CD4-positive, alpha-beta T cell treated with Interleukin-15 for 1 hour (primary cell): Measurements from ENCODE around the gene TAOK3.
"Not testable (repeated sequence)": the region's sequence is repeated elsewhere in the genome, so short reads cannot be mapped to it uniquely, and the experiment has no call there.

Source experiments
- DNase-seq: peaks from one replicate; pipeline ENCODE4 v3.0.0-alpha.2; 2020

Gene TAOK3

DNA sequence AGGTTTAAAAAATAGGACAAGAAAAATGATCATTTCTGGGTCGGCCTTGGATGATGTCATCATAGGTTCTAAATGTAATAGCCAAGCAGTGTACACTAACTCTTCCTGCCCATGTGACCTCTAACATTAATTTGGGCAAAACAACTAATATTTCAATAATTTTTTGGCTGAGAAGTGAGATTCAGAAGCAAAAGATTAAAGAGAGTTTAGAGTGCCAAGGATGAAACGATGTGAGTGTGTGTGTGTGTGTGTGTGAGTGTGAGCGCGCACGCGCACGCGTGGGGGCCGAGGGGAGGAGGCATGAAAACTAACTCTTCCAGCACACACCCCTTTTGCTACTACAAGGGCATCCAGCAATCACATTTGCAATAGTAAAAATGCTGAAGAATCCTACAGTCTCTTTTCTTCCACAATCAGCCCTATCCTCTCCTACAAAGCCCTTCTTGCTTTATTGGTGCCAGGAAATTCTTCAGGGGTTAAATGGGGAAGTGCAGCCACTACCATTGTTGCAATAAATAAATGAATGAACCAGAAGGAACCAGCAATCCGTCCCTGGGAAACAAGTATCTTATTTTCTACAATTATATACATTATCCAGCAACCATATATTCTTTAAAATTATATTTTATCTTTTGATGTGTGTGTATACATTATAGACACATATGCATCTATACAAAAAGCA is 183.9 kb downstream of the TAOK3 start:
- no peak for DNase-seq

- no peak for DNase-seq
Measured at GRCh38 chr12:118187751-118188435, 184.8 kb downstream of the TAOK3 start.

DNA sequence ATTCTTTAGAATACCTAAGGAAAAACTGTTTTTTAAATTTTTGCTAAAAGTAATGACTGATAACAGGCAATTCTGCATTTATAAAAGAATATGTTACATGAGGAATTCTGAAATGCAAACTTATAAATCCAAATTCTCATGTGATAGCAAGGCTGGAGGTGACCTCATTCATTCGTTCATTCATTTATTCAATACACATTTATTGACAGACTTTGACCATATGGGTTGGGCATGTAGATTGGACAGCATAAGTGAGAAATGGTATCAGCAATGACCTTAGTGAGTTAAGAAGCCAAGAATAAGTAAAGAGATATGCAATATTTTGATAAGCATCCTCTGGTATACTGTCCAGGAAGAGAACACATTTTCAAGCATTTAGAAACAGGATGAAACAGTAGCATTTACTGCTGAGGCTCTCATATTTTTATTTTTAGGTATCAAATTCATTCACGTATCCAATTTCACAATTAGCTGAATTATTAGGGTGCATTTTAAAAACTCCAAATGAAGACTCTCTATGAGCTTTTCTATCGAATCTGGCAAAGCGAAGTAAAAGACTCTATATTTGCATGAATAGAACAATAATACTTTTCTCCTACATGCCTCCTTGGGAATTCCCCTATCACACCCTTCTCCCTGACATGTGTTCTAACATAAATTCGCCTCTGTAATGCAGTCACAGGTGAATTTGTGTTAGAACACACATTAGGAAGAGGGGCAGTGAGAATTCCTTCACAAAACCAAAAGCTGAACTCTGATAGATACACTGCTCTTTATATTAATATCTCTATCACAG is 186.9 kb downstream of the TAOK3 start:
- no peak for DNase-seq

DNA sequence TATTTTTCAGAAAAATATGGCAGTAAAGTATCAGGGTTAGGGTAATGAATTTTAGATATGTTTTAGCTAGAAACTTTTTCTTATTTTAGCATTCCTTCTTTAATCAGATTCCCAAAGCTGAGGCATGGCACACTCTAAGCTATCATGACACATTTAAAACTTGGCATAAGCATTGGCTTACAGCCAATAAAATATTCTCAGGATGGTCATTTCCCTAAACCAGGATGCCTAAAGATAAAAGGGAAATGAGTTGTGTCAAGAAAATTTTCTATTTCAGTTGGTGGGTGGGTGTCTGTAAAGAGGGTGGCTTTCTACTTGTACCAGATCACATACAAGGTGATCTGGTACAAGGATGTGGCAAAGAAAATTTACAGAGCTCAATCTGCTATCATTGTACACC is 189.0 kb downstream of the TAOK3 start:
- DNase-seq = no peak

DNA sequence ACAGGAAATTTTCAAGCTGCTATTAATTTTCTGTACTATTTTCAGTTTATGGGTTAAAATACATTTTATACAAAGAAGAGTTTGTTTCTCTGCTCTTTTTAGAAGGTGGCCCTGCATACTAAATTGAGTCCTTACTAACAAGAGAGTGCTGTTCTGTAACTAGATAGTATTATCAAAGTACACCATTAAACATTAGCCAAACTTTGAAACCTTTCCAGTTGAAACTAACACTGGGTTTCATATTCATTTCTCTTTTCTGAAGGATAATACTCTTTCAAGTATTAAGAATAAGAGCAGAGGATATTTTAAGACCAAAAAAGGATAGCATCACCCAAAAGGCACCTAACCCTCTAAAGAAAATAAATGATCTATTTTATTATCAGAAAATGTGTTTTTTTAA is 189.6 kb downstream of the TAOK3 start:
- no peak for DNase-seq

DNA sequence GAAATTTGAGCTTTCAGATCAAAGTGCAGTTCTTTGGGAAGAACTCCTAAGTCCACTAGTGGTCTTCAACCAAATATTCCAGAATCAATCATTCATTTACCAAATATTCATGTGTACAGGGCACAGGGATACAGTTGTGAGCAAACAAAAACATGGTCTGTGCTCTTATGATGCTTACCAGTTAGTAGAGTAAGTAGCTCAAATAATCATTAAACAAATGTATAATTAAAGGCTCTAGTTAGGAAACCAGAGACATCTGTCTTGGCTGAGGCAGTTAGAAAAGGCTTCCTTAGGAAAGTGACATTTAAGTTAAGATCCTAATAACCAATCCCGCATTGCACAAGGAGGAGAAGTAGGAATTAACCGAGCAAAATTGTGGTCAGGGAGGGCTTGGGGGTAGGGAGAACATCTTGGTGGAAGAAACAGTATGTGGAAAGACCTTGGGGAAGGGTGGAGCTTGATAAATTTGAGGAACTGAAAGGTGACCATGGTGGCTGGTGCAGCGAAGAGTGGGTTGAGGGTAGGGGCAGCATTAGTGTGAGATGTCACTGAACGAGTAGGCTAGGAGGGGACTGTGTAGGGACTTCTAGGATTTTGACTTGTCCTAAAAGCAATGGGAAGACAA is 196.8 kb downstream of the TAOK3 start:
- DNase-seq = peak; percentile 23

- DNase-seq = no peak
Measured at GRCh38 chr12:118166946-118167345, 205.8 kb downstream of the TAOK3 start.

GRCh38 chr12:118164798-118165486 is 207.8 kb downstream of the TAOK3 start:
- no peak for DNase-seq

DNA sequence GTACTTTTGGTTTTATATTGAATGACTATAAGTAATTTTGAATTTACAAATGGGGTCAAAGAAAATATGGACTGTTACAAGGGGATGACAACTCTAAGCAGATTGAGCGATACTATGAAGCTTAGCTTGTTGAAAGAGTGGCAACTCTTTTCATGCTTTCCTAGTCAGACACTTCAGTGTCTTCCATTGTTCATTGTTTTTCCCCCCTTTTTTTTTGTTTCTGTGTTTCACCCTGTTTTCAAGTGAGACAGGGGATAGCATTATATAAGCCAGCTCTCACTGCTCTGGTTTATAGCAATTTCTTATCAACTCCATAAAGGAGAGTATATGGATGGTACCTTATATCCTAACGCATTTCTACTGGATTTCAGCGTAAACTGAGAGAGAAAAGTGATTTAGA is 212.2 kb downstream of the TAOK3 start:
- DNase-seq = no peak

DNA sequence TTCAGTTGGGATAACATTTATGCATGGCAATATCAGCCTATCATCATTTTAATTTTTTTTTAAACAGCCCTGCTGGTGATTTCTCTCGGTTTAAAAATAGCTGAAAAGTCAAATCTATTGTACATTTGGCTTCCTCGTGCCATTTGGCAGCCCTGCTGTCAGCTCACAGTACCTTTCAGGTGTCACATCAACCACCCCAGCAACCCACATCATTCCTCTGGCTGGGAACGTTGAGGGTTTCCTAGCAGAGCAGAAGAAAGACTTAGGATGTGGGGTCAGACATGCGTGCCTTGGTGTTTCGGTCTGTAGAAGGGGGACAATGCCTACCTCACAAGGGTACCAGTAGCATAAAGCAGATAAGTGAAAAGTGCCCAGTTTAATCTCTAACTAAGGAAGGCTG is 221.0 kb downstream of the TAOK3 start:
- DNase-seq = no peak

GRCh38 chr12:118150625-118151024 is 222.1 kb downstream of the TAOK3 start:
- DNase-seq = no peak

DNA sequence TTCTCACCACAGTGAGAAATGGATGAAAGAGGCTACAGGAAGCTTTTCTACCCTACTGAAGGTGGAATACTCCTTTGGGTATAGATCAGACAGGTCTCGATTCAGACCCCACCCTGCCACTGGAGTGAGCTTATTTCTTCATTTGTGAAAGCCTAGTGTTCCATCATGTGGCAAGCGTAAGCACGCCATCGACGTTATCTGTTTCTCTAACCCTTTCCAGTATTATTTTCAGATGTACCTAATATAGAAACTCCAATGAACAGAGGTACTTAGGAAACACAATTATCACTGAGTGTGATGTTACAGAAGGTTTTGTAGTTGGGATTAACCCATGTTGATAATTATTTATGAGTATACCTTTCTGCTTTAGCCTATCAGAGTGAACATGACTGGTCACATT is 224.4 kb downstream of the TAOK3 start:
- no peak for DNase-seq

- no peak for DNase-seq
Measured at GRCh38 chr12:118145798-118146156, 226.9 kb downstream of the TAOK3 start.

DNA sequence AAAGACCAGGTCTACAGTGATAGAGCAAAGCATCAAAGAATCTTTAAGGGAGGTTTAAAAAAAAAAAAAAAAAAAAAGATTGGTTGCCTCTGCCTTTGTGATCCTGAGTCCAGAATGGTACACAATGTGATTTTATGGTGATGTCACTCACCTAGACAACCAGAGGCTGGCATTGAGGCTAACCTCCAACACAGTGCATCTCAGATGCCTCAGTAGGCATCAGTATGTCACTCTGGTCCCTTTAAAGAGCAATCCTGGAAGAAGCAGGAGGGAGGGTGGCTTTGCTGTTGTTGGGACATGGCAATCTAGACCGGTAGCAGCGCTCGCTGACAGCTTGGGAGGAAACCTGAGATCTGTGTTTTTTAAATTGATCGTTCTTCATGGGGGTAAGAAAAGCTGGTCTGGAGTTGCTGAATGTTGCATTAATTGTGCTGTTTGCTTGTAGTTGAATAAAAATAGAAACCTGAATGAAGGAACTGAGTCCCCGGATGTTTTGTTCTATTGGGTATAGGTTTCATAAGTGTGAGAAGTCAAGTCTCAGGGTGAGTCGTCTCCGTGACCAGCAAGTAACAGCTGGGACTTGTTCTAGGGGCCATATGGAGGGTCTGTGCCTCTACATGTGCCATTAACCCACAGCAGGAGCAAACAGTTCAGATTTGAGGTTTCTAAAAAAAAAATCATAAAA is 227.5 kb downstream of the TAOK3 start:
- no peak for DNase-seq

- DNase-seq = no peak
Measured at GRCh38 chr12:118144499-118144898, 228.2 kb downstream of the TAOK3 start.

DNA sequence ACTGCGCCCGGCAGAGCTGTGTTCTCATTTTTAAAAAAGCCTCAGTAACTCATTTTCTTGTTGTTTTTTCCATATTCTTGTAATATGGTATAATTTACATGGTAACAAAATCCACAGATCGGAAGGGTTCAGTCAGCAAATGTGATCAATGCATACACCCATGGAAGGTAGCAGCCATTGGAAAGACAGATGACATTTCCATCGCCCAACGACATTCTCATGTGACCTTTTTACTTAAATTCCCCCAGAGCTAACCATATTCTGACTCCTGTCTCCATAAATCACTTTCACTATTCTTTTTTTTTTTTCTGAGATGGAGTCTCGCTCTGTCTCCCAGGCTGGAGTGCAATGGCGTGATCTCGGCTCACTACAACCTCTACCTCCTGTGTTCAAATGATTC is 231.9 kb downstream of the TAOK3 start:
- DNase-seq = no peak

DNA sequence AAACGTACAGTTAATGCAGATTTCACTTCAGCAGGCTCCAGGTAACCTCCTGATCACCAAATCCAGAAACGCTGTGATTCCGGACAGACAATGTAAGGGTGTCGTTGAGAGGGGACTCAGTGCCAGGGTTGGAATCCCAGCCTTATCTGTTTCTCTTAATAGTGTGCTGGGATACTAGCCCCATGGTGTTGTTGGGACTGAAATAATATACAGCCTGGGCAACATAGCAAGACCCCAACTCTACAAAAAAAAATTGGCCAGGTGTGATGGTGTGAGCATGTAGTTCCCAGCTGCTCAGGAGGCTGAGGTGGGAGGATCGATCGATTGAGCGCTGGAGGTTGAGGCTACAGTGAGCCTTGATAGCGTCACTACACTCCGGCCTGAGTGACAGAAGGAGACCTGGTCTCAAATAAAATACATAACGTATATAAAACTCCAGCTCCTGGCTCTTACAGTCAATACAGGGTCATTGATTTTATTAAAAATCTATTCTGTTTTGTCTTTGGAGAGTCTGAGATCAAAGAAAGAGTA is 235.5 kb downstream of the TAOK3 start:
- no peak for DNase-seq

- peak; percentile 20 for DNase-seq
Measured at GRCh38 chr12:118136559-118137003, 236.1 kb downstream of the TAOK3 start.

- DNase-seq = peak; percentile 89
Measured at GRCh38 chr12:118135788-118136558, 236.7 kb downstream of the TAOK3 start, which contains the start of gene PEBP1. PEBP1 (plus strand) TSS chr12:118136124; CDS start chr12:118136210, 86 bp downstream.

- DNase-seq = not testable (repeated sequence)
Measured at GRCh38 chr12:118129436-118129835, 243.3 kb downstream of the TAOK3 start.

DNA sequence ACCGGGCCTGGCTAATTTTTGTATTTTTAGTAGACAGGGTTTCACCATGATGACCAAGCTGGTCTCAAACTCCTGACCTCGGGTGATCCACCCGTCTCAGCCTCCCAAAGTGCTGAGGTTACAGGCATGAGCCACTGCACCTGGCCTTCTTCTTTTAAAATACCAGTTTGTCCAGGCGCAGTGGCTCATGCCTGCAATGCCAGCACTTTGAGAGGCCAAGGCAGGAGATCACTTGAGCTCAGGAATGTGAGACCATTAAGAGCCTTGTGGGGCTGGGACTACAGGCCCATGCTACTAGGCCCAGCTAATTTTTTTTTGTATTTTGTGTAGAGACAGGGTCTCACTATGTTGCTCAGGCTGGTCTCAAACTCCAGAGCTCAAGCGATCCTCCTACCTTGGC is 244.8 kb downstream of the TAOK3 start:
- no peak for DNase-seq
